DMS53 treated with DMSO at 0.1 percent for 48 hours (cell line): ENCODE results near the gene MRPL27.
A peak's percentile ranks its signal among the peaks of the same experiment; 100 is the strongest.

Experiments used
- DNase-seq: peaks from one replicate; lab custom pipeline; 2025; ENCODE audit not compliant: unreplicated experiment; lab: John Stamatoyannopoulos, UW

MRPL27 gene

GRCh38 chr17:50319306-50320004, 53.5 kb downstream of the MRPL27 start:
- no peak for DNase-seq

DNA sequence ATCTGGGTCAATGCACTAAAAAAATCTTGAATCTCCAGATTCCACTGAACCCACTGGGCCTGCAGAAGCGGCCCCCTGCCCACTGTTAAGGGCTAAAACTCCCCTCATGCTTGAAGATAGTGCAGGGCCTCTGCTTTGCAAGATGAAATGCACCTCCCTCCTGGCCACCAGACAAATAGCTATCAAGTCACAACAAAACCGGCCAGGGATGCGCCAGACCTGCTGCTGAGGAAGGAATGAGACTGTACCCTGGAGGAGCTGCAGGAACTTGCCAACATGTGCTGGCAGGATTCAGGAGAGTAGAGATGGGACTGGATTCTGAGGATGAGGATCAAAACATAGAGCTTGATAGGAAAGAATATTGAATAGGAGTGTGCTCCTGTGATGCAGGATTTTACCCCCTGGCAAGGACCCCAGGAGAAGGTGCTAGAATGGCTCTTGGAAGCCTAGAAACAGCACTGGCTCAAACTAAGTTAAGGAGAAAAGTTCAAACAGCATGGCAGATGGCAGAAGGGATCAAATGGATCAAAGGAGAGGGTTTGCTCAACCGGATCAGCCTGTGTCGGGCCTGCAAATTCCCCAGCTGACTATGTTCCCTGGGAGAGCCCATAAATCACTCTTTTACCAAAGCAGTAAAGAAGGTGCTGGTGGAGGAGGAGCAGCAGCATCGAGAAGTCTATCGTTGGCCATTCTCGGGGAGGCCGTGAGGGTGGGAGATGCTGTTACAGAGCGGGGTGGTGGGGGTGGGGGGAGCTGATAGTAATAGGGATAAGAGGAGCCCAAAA, 54.3 kb downstream of the MRPL27 start:
- peak; percentile 14 for DNase-seq
